ENCODE data around the gene CDC25C. TPM values are rescaled to one million over a fixed set of nuclear protein-coding genes. Genes with fewer than 3 reads are reported as not detected.

Gene CDC25C
- total and polyA plus RNA-seq, 2 of the 4 experiments (the other 2 are of a cell fraction) = 7.3 to 8.2 TPM

DNA sequence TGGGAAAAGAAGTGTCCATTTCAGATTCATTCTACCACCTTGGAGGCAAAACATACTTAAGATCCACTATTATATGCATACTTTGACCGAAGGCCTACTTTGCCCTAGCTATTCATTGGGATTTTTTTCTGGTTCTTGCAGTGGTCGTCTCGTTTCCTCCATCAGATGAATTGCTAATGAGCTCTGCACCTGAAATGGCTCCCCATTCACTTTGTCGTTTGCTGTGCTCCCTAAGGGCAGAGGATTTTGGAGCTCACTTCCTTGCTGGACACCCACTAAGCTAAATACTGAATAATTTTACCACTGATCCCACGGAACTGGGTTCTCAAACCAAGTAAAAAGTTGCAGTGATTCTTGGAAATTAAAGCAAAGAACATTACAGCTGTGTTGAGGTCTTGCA is 22.8 kb upstream of the CDC25C start:
- Histone ChIP-seq H4K5ac (ENCODE audit: low read depth, low read length) (peak overlapping the region; percentile 58; the same call in 1 of the 2 replicates), H2AK9ac (replicated peaks; ENCODE audit: low read depth, low read length, poor library complexity) (no peak overlapping the region), H3K23ac (ENCODE audit: low read depth, low read length) (peak overlapping the region; percentile 57; the same call in 1 of the 2 replicates), H3K4me2 (ENCODE audit: low read depth, low read length) (peak overlapping the region; percentile 89), H2BK20ac (ENCODE audit: low read depth, low read length) (no peak overlapping the region), H3K4ac (ENCODE audit: low read depth, low read length) (no peak overlapping the region), H2BK15ac (ENCODE audit: low read depth, low read length) (no peak overlapping the region), H2AK5ac (ENCODE audit: low read depth, low read length) (no peak overlapping the region), H3K36me3 (ENCODE audit: control insufficient read depth, insufficient read depth, low read length) (peaks cover 2% of the 10 kb centered on the region), H3K14ac (replicated peaks; ENCODE audit: low read depth, low read length) (peak overlapping the region; percentile 22), H3K9me3 (ENCODE audit: control insufficient read depth, insufficient read depth, low read length) (peaks cover 4% of the 10 kb centered on the region), H3K27ac (ENCODE audit: insufficient read depth, low read length) (peak overlapping the region; percentile 56; the same call in 1 of the 2 replicates), H3K56ac (ENCODE audit: extremely low read depth, insufficient read depth, low read length) (no peak overlapping the region), H3K9ac (ENCODE audit: low read depth, low read length) (peak overlapping the region; percentile 76), H4K91ac (ENCODE audit: insufficient read depth, low read depth, low read length) (no peak overlapping the region), H2BK5ac (ENCODE audit: low read depth, low read length, poor library complexity, severe bottlenecking) (no peak overlapping the region), H3K4me3 (ENCODE audit: insufficient read depth, low read depth, low read length) (peak overlapping the region; percentile 73), H2BK120ac (ENCODE audit: low read depth, low read length) (no peak overlapping the region), H3K79me1 (ENCODE audit: low read depth in 1 of 2, low read length in 2 of 2) (peaks cover 6 to 28% of the 10 kb centered on the region in 2 experiments; a peak in 3 of 4 replicates), H3K9me1 (ENCODE audit: insufficient read depth, low read length) (no peaks in the 10 kb centered on the region), H3K4me1 (ENCODE audit: control insufficient read depth, insufficient read depth, low read length) (peaks cover 2% of the 10 kb centered on the region; the same call in 1 of the 2 replicates), H4K8ac (ENCODE audit: low read depth in 2 of 2, low read length in 2 of 2) (no peak overlapping the region), H3K27me3 (ENCODE audit: control insufficient read depth, insufficient read depth, low read length) (no peaks in the 10 kb centered on the region), H2AFZ (replicated peaks; ENCODE audit: low read length, poor library complexity) (no peak overlapping the region), H4K20me1 (ENCODE audit: insufficient read depth, low read length) (peaks cover 43% of the 10 kb centered on the region), H3K18ac (ENCODE audit: low read depth, low read length) (no peak overlapping the region)
- BruUV-seq (replicated peaks) = no TSS peak
- intact Hi-C loops (cut with micrococcal nuclease) = no loop called here
- dilution Hi-C loops (cut with HindIII; ENCODE audit: low sequenced_read_pairs, unreplicated experiment) = no loop called here
- POLR2A ChIA-PET (ENCODE audit: unreplicated experiment) = no interaction called here
- CTCF ChIA-PET = interaction anchor here (0.5 to 1.4 kb wide), 3 partner anchors 16 to 160 kb away, joined by 3 to 4 read pairs (median 3); no protein-coding TSS in a partner anchor
- TF ChIP-seq POLR2A (IDR thresholded peaks at IDR 0.05; ENCODE audit: low read depth, low read length) (no peak), RFX5 (IDR thresholded peaks at IDR 0.05; ENCODE audit: low read depth, low read length) (no peak), BHLHE40 (IDR thresholded peaks at IDR 0.05; ENCODE audit: low read depth, low read length) (no peak), NFE2L2 (IDR thresholded peaks at IDR 0.05; ENCODE audit: low read depth, low read length) (no peak), RAD21 (IDR thresholded peaks at IDR 0.05; ENCODE audit: low read length) (no peak), FOS (IDR thresholded peaks at IDR 0.05; ENCODE audit: low read depth, low read length) (no peak), MXI1 (IDR thresholded peaks at IDR 0.05; ENCODE audit: borderline replicate concordance, low read depth, low read length) (no peak)
- no CpG with 5 or more reads among the region's 5 CpGs for whole genome bisulfite sequencing, 2 experiments (ENCODE audit: extremely low coverage in 2 of 2, insufficient read length in 1 of 2)
- in situ Hi-C loops (cut with MboI; ENCODE audit: low sequenced_read_pairs) = no loop called here
- ATAC-seq (ENCODE audit: low read depth) = no peak
- no peak for DNase-seq

All from IMR-90 (cell line).